Endothelial cell of umbilical vein (primary cell): ENCODE data around the gene OSGIN1. TPM values are rescaled to one million over a fixed set of nuclear protein-coding genes. Genes with fewer than 3 reads are reported as not detected.

Source experiments
- BruUV-seq: library from RNA; stranded (reverse); fragments of 400-500 nt; replicated peaks from 2 replicates; lab custom pipeline; 2021; lab: Mats Ljungman, UMichigan
- CTCF ChIA-PET: fragments of 300-600, 350-600 bp; sonication (Branson Sonifier 250); formaldehyde crosslinking; loops from one replicate; lab custom pipeline; 2021; ENCODE audit warnings: antibody characterized with exemption, inconsistent platforms; lab: Charles Lee
- POLR2A ChIA-PET: fragments of 300-600, 350-600 bp; sonication (Branson Sonifier 250); formaldehyde crosslinking; loops from one replicate; lab custom pipeline; 2021; ENCODE audit warnings: antibody characterized with exemption, inconsistent platforms; lab: Charles Lee
- DNase-seq: peaks from one replicate; pipeline ENCODE4 v3.0.0-alpha.2; 2011; ENCODE audit warnings: low read depth, low spot score
- FAIRE-seq: peaks from 2 replicates; lab custom pipeline; 2011; peaks lifted over from hg19 to GRCh38; lab: Jason Lieb, UNC
- H2AFZ ChIP-seq: 2 replicates; pipeline ENCODE4 v1.6.0; 2012; ENCODE audit warnings: low read depth, low read length, control low read depth, inconsistent platforms
- H3K27ac ChIP-seq: 2 replicates; pipeline ENCODE4 v1.5.1; 2011; ENCODE audit warnings: low read depth, mild to moderate bottlenecking, control low read depth, low read length, moderate library complexity; ENCODE audit not compliant: insufficient read depth
- H3K27me3 ChIP-seq, 2 experiments: 2 replicates each; pipeline versions ENCODE4 v1.6.0 to v1.6.1; 2011; ENCODE audit warnings: low read length in 2 of 2, mixed read lengths in 1 of 2; ENCODE audit not compliant: control insufficient read depth in 2 of 2, insufficient read depth in 2 of 2
- H3K36me3 ChIP-seq, 2 experiments: 2 replicates in 1 of 2; 3 replicates in 1 of 2; pipeline ENCODE4 v1.5.1; 2011; ENCODE audit warnings: low read length in 2 of 2, mild to moderate bottlenecking in 1 of 2, moderate library complexity in 1 of 2; ENCODE audit not compliant: control insufficient read depth in 2 of 2, insufficient read depth in 2 of 2; ENCODE audit errors: extremely low read depth in 1 of 2
- H3K4me1 ChIP-seq: 3 replicates; pipeline ENCODE4 v1.5.1; 2011; ENCODE audit warnings: mild to moderate bottlenecking, low read length; ENCODE audit not compliant: control insufficient read depth, insufficient read depth; ENCODE audit errors: extremely low read depth
- H3K4me2 ChIP-seq: 2 replicates; pipeline ENCODE4 v1.6.1; 2011; ENCODE audit warnings: low read length, control low read depth, mixed read lengths; ENCODE audit not compliant: insufficient read depth
- H3K4me3 ChIP-seq, 3 experiments: fragments of 200-600 bp in 1 of 3; sonication (generic), shearing (Covaris generic) in 1 of 3; replicated peaks in 1 of 3; 2 replicates each; pipeline ENCODE4 v1.5.1; 2011 to 2016; ENCODE audit warnings: control low read depth in 3 of 3, low read length in 3 of 3, mild to moderate bottlenecking in 2 of 3, inconsistent platforms in 1 of 3, low read depth in 1 of 3, moderate library complexity in 1 of 3; ENCODE audit not compliant: insufficient read depth in 1 of 3
- H3K79me2 ChIP-seq: 2 replicates; pipeline ENCODE4 v1.6.0; 2012; ENCODE audit warnings: low read length, inconsistent platforms; ENCODE audit not compliant: control insufficient read depth, insufficient read depth
- H3K9ac ChIP-seq: replicated peaks from 2 replicates; pipeline ENCODE3; 2011; ENCODE audit warnings: low read length, control low read depth; ENCODE audit not compliant: insufficient read depth; ENCODE audit errors: extremely low read depth
- H3K9me1 ChIP-seq: replicated peaks from 3 replicates; pipeline ENCODE4 v1.6.0; 2011; ENCODE audit warnings: mild to moderate bottlenecking, low read length; ENCODE audit not compliant: control insufficient read depth, insufficient read depth; ENCODE audit errors: extremely low read depth
- H3K9me3 ChIP-seq: replicated peaks from 2 replicates; pipeline ENCODE4 v1.5.1; 2012; ENCODE audit warnings: low read length, inconsistent platforms; ENCODE audit not compliant: control insufficient read depth, insufficient read depth
- H4K20me1 ChIP-seq: replicated peaks from 2 replicates; pipeline ENCODE3; 2011; ENCODE audit warnings: mild to moderate bottlenecking, low read length; ENCODE audit not compliant: control insufficient read depth, insufficient read depth; ENCODE audit errors: extremely low read depth
- EZH2 ChIP-seq: IDR thresholded peaks from 2 replicates; pipeline ENCODE4 v1.6.1; 2012; ENCODE audit warnings: borderline replicate concordance, low read depth, mild to moderate bottlenecking, moderate library complexity, low read length, inconsistent platforms; ENCODE audit not compliant: severe bottlenecking
- FOS ChIP-seq: IDR thresholded peaks from 2 replicates; pipeline ENCODE4 v1.6.1; 2011; ENCODE audit warnings: mild to moderate bottlenecking, low read length, moderate library complexity, borderline replicate concordance; ENCODE audit not compliant: insufficient read depth
- GATA2 ChIP-seq: IDR thresholded peaks from 2 replicates; pipeline ENCODE4 v1.7.0; 2011; ENCODE audit warnings: low read depth, mild to moderate bottlenecking, moderate library complexity, mixed read lengths, low read length; ENCODE audit not compliant: insufficient read length, insufficient read depth
- JUN ChIP-seq: IDR thresholded peaks from 2 replicates; pipeline ENCODE4 v1.6.1; 2011; ENCODE audit warnings: borderline replicate concordance, low read depth; ENCODE audit not compliant: insufficient read length, insufficient read depth
- MYC ChIP-seq: IDR thresholded peaks from one replicate; pipeline ENCODE4 v1.6.1; 2011; ENCODE audit warnings: mild to moderate bottlenecking, low read depth, low read length
- POLR2A ChIP-seq: IDR thresholded peaks from 2 replicates; pipeline ENCODE4 v1.6.1; 2012; ENCODE audit warnings: low read depth, mild to moderate bottlenecking, control low read depth, low read length
- POLR2AphosphoS5 ChIP-seq: IDR thresholded peaks from 2 replicates; pipeline ENCODE4 v1.6.1; 2012; ENCODE audit warnings: low read depth, mild to moderate bottlenecking, control low read depth, low read length, moderate library complexity; ENCODE audit not compliant: insufficient read depth
- dilution Hi-C: fragments of 300-500 bp; cut with MboI; formaldehyde crosslinking; loops from one replicate; pipeline ENCODE4 v1.15.0; 2019; ENCODE audit warnings: low sequenced_read_pairs; ENCODE audit not compliant: extremely low pct_ligation_motif_present
- intact Hi-C: fragments of 100-400 bp; cut with micrococcal nuclease; formaldehyde crosslinking; loops from one replicate; pipeline ENCODE4 v1.10.0; 2022
- polyA plus RNA-seq, 4 experiments: library from polyadenylated mRNA; depleted of rRNA in 3 of 4; stranded (reverse) in 3 of 4; unstranded in 1 of 4; fragments of >200 nt; gene quantifications; 2 replicates each; pipeline versions ENCODE4 v1.2.1 to v1.2.3, GENCODE V29; 2011 to 2012; ENCODE audit warnings: missing spikeins in 1 of 4
- total RNA-seq: library from RNA; stranded (reverse); gene quantifications from 2 replicates; pipeline ENCODE4 v1.2.3, GENCODE V29; 2021
- TF ChIP-seq, protein P1 (sequence below), 2 donors: IDR thresholded peaks; 1 replicate in 1 of 2; 2 replicates in 1 of 2; pipeline ENCODE4 v1.5.1; 2011; ENCODE audit warnings: low read length in 2 of 2, mild to moderate bottlenecking in 2 of 2, moderate library complexity in 2 of 2, control low read depth in 1 of 2, inconsistent platforms in 1 of 2, low read depth in 1 of 2; ENCODE audit not compliant: insufficient read depth in 1 of 2; ENCODE audit errors: extremely low read depth in 1 of 2
- TF ChIP-seq, protein P2 (sequence below): IDR thresholded peaks from 2 replicates; pipeline ENCODE4 v1.6.1; 2011; ENCODE audit not compliant: insufficient read depth, insufficient read length

The OSGIN1 gene
- total and polyA plus RNA-seq, 2 donors (not counting 3 experiments of a cell fraction or from before 2014, with no cell fraction given), result 9.2 to 11.0 TPM

DNA sequence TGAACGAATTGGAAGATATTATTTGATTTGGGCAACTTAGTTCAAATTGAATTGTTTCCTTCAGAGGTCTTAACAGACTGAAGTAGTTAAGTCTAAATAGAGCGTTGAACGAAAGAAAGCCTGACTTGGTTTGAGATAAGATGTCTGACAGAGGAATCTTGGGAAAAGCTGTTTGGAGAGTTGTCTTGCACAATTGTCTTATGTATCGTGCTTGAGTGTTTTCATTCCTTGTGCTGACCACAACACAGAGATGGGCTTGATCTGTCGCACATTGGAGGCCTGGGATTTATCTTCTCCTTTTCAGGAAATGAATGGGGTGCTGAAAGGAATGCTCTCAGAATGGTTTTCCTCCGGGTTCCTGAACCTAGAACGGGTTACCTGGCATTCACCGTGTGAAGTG, 46.4 kb upstream of the OSGIN1 start:
- ChIA-PET POLR2A (no interaction called here), CTCF (no interaction called here)
- H3K79me2 ChIP-seq, result no peaks in the 10 kb centered on the region
- no peak overlapping the region for H3K27ac ChIP-seq
- intact Hi-C loops (no loop called here), dilution Hi-C loops (no loop called here)
- H3K4me3 ChIP-seq, result no peak overlapping the region
- H3K9me3 ChIP-seq, result no peaks in the 10 kb centered on the region
- no peak overlapping the region for H3K4me2 ChIP-seq
- no peaks in the 10 kb centered on the region for H3K9me1 ChIP-seq
- H2AFZ ChIP-seq, result no peak overlapping the region
- no peaks in the 10 kb centered on the region for H3K27me3 ChIP-seq
- H3K36me3 ChIP-seq, result peaks cover 0 to 5% of the 10 kb centered on the region in 2 experiments
- H3K4me1 ChIP-seq, result no peaks in the 10 kb centered on the region
- no peak overlapping the region for H3K9ac ChIP-seq
- no peaks in the 10 kb centered on the region for H4K20me1 ChIP-seq
- DNase-seq (no peak), FAIRE-seq (no peak)
- TF ChIP-seq, protein P1, sequence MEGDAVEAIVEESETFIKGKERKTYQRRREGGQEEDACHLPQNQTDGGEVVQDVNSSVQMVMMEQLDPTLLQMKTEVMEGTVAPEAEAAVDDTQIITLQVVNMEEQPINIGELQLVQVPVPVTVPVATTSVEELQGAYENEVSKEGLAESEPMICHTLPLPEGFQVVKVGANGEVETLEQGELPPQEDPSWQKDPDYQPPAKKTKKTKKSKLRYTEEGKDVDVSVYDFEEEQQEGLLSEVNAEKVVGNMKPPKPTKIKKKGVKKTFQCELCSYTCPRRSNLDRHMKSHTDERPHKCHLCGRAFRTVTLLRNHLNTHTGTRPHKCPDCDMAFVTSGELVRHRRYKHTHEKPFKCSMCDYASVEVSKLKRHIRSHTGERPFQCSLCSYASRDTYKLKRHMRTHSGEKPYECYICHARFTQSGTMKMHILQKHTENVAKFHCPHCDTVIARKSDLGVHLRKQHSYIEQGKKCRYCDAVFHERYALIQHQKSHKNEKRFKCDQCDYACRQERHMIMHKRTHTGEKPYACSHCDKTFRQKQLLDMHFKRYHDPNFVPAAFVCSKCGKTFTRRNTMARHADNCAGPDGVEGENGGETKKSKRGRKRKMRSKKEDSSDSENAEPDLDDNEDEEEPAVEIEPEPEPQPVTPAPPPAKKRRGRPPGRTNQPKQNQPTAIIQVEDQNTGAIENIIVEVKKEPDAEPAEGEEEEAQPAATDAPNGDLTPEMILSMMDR (IDR thresholded peaks at IDR 0.05; ENCODE audit: extremely low read depth in 1 of 2, insufficient read depth in 1 of 2, low read depth in 1 of 2, low read length in 2 of 2), result no peak
- TF ChIP-seq GATA2 (no peak), POLR2A (no peak), POLR2AphosphoS5 (no peak), MYC (no peak), EZH2 (no peak), FOS (no peak), JUN (no peak)
- TF ChIP-seq, protein P2, sequence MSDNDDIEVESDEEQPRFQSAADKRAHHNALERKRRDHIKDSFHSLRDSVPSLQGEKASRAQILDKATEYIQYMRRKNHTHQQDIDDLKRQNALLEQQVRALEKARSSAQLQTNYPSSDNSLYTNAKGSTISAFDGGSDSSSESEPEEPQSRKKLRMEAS, result no peak
- BruUV-seq, result no TSS peak
